Esophagus muscularis mucosa (tissue), 4 donors: ENCODE measurements around the gene PRKCE. TPM values are rescaled to one million over a fixed set of nuclear protein-coding genes. Genes with fewer than 3 reads are reported as not detected.
"Not testable (repeated sequence)": the region's sequence is repeated elsewhere in the genome, so short reads cannot be mapped to it uniquely, and the experiment has no call there.

Source experiments
- DNase-seq: peaks from one replicate; pipeline ENCODE4 v3.0.0-alpha.2; 2017; ENCODE audit errors: extremely low spot score
- H3K27ac ChIP-seq, 4 donors: fragments of 200-600 bp; sonication (generic); replicated peaks in 1 of 4; 1 replicate in 3 of 4; 2 replicates in 1 of 4; pipeline ENCODE4 v1.5.1; 2016 to 2019; ENCODE audit warnings: mild to moderate bottlenecking in 1 of 4
- H3K27me3 ChIP-seq, 4 donors: fragments of 200-600 bp; sonication (generic); one replicate each; pipeline versions ENCODE4 v1.5.1 to v1.6.0; 2016 to 2019
- H3K36me3 ChIP-seq, 4 donors: fragments of 200-600 bp; sonication (generic); one replicate each; pipeline ENCODE4 v1.5.1; 2016 to 2019
- H3K4me1 ChIP-seq, 4 donors: fragments of 200-600 bp; sonication (generic); one replicate each; pipeline ENCODE4 v1.5.1; 2016 to 2019
- H3K4me3 ChIP-seq, 4 donors: fragments of 200-600 bp; sonication (generic); 1 replicate in 2 of 4; 2 replicates in 2 of 4; pipeline ENCODE4 v1.5.1; 2016 to 2019; ENCODE audit warnings: mild to moderate bottlenecking in 4 of 4, moderate library complexity in 1 of 4
- H3K9me3 ChIP-seq, 4 donors: fragments of 200-600 bp; sonication (generic); 1 replicate in 3 of 4; 2 replicates in 1 of 4; pipeline ENCODE4 v1.5.1; 2016 to 2019
- EP300 ChIP-seq: sonication (generic); formaldehyde crosslinking; IDR thresholded peaks from one replicate; pipeline ENCODE4 v1.6.1; 2017; ENCODE audit warnings: antibody characterized with exemption
- POLR2A ChIP-seq: fragments of 450-650 bp; IDR thresholded peaks from one replicate; pipeline ENCODE4 v1.6.1; 2017; ENCODE audit warnings: antibody characterized with exemption, moderate library complexity, mild to moderate bottlenecking, low read depth
- POLR2AphosphoS5 ChIP-seq, 2 donors: sonication (generic); formaldehyde crosslinking; IDR thresholded peaks; one replicate each; pipeline ENCODE4 v1.6.1; 2017; ENCODE audit warnings: antibody characterized with exemption in 2 of 2
- WGBS: methylation state at CpG from one replicate; pipeline ENCODE4 v1.1.5; 2018; 5-methylcytosine and 5-hydroxymethylcytosine counted together
- intact Hi-C: fragments of 100-400 bp; cut with DNase I; formaldehyde crosslinking; loops from one replicate; pipeline ENCODE4 v1.15.1; 2023
- total RNA-seq, 4 donors: library from RNA; depleted of rRNA; stranded (reverse); fragments of >200 nt; gene quantifications; one replicate each; pipeline versions ENCODE4 v1.1.0 to v1.2.1, GENCODE V29; 2016
- TF ChIP-seq, protein P1 (sequence below), 3 experiments: fragments of 200-600 bp in 2 of 3; fragments of 450-650 bp in 1 of 3; sonication (generic) in 2 of 3; IDR thresholded peaks; one replicate each; pipeline ENCODE4 v1.5.1; 2017 to 2019; ENCODE audit warnings: antibody characterized with exemption in 3 of 3, mild to moderate bottlenecking in 2 of 3, moderate library complexity in 1 of 3

PRKCE gene
- total RNA-seq, 4 donors from 2014 or later: 11.6 to 21.1 (median 13.0) TPM

DNA sequence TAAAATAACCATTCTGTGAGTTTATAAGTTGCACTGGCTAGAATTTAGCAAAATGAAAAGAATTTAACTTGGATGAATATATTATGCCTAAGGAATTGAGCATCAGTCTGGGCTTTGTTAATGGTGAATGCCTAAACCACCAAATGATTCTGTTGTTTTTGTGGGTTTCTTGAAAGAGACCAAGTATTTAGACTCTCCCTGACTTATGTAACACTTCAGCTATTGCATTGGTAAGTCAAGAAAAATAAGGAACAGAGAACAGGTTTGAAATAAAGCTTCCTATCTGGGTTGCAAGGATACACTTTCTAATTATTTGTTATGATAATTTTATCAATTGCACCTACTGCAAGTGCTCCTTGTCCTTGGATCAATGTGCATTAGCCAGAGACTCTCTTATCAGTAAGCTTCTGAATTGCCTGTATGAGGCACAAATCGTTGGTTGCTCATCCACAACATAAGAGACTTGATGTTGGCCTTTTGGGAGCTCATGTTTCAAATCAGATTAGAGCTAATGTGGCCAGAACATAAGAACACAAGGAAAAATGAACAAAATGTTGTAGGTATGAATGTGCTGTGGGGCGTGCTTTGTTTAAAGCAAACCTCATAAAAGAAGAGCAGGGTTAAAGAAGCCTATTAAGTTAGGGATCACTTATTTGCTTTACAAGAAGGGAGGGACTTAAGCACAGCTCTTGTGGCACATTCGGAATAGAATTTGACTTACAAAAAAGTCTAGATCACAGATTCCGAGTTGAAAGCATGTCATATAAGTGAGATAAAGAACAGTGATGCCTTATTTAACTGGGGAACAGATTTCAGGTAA lies 37.2 kb downstream of the PRKCE start:
- no peak overlapping the region for H3K4me3 ChIP-seq
- TF ChIP-seq EP300 (no peak), POLR2AphosphoS5 (IDR thresholded peaks at IDR 0.05) (no peak), POLR2A (no peak)
- TF ChIP-seq, protein P1, sequence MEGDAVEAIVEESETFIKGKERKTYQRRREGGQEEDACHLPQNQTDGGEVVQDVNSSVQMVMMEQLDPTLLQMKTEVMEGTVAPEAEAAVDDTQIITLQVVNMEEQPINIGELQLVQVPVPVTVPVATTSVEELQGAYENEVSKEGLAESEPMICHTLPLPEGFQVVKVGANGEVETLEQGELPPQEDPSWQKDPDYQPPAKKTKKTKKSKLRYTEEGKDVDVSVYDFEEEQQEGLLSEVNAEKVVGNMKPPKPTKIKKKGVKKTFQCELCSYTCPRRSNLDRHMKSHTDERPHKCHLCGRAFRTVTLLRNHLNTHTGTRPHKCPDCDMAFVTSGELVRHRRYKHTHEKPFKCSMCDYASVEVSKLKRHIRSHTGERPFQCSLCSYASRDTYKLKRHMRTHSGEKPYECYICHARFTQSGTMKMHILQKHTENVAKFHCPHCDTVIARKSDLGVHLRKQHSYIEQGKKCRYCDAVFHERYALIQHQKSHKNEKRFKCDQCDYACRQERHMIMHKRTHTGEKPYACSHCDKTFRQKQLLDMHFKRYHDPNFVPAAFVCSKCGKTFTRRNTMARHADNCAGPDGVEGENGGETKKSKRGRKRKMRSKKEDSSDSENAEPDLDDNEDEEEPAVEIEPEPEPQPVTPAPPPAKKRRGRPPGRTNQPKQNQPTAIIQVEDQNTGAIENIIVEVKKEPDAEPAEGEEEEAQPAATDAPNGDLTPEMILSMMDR (IDR thresholded peaks at IDR 0.05): no peak
- intact Hi-C loops: no loop called here
- DNase-seq: no peak
- peaks cover 18 to 40% (median 26%) of the 10 kb centered on the region in 4 donors for H3K4me1 ChIP-seq
- no peaks in the 10 kb centered on the region for H3K9me3 ChIP-seq
- H3K36me3 ChIP-seq: no peaks in the 10 kb centered on the region
- H3K27me3 ChIP-seq: no peaks in the 10 kb centered on the region
- WGBS: 84% methylated on average over 4 of the region's 4 CpGs
- H3K27ac ChIP-seq: no peak overlapping the region

DNA sequence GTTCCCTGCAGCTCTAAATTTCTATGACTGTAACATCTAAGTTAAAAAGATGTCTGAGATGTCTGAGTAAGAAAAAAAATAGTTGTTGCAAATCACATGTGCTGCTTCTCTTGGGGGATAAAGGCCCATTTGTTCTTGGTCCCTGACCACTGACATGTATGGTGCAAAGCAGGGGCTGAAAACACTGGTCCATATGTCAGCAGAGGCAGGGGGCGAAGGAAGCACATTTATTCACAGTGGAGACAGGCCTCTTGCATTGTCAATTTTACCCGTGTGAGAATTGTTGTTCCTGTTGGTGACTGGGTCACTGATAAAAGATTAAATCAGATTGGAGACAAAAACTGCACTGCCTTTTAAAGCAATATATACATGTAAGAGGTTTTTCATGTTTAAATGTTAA lies 38.8 kb downstream of the PRKCE start:
- TF ChIP-seq, protein P1 (IDR thresholded peaks at IDR 0.05): no peak
- no peak for TF ChIP-seq POLR2A
- no peak for TF ChIP-seq POLR2AphosphoS5 (IDR thresholded peaks at IDR 0.05)
- no peak for TF ChIP-seq EP300
- Histone ChIP-seq H3K27ac (no peak overlapping the region), H3K4me1 (peaks cover 16 to 29% (median 23%) of the 10 kb centered on the region in 4 donors), H3K36me3 (no peaks in the 10 kb centered on the region), H3K27me3 (no peaks in the 10 kb centered on the region), H3K4me3 (no peak overlapping the region), H3K9me3 (no peaks in the 10 kb centered on the region)
- no peak for DNase-seq
- intact Hi-C loops: no loop called here
- WGBS: 70% methylated on average over 2 of the region's 2 CpGs

DNA sequence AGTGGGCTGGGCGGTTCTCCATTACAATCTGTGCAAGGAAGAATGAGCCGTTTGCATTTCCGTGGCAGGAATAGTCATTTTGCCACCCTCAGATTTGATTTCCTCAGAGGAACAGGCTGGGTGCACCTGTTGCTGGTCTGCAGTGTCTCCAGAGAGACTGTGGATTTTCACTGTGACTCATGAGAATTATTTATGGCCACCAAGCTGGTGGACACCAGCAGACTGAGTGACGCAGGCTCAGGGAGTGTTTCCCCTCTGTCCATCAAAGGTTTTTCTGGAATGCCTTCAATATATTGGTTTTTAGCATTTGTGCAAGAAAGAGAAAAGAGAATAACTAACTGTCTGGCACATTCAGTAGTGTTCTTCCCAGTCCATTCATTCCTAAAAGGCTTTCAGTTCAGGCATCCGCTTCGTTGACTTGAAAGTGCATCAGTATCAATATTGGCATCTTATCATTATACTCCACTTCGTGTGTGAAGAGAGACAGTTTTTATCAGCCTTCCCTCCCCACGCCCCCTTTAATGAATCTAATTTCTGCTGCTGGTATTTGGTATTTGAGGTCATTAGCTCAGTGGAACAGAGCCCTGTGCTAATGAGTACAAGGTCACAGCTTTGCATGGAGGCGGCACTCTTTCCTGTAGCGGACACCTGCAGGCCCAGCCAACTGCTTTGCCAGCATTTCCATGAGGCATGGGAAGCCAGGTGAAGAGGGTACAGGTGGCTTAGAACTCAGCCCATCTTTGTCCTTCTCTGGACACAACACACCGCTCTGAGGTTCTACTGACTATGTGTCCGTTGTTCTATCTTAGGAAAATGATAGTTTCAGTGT lies 39.9 kb downstream of the PRKCE start:
- 88% methylated on average over 12 of the region's 12 CpGs for WGBS
- Histone ChIP-seq H3K27ac (no peak overlapping the region), H3K9me3 (no peaks in the 10 kb centered on the region), H3K36me3 (no peaks in the 10 kb centered on the region), H3K4me3 (no peak overlapping the region), H3K4me1 (peaks cover 16 to 34% (median 21%) of the 10 kb centered on the region in 4 donors), H3K27me3 (no peaks in the 10 kb centered on the region)
- TF ChIP-seq, protein P1 (IDR thresholded peaks at IDR 0.05): no peak
- TF ChIP-seq EP300: no peak
- TF ChIP-seq POLR2AphosphoS5 (IDR thresholded peaks at IDR 0.05): no peak
- no peak for TF ChIP-seq POLR2A
- no peak for DNase-seq
- intact Hi-C loops: no loop called here

DNA sequence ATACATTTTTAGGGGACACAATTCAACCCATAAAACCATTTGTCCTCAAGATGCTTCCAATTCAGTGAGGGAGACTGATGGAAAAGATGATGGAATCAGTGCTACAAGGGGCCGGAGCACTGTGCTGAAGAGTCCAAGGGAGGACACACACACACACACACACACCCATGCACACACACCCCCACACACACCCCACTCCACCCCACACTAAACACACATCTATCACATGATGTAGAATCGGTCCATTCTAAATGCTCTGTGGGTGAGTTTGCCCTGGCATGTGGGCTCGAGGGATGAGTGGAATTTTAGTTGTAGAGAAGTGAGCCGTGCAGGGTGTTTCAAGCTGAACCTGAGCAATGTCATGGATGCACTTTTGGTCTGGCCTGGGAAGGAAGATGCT lies 41.1 kb downstream of the PRKCE start:
- Histone ChIP-seq H3K36me3 (no peaks in the 10 kb centered on the region), H3K9me3 (no peaks in the 10 kb centered on the region), H3K27ac (no peak overlapping the region), H3K27me3 (no peaks in the 10 kb centered on the region), H3K4me1 (peaks cover 18 to 36% (median 23%) of the 10 kb centered on the region in 4 donors), H3K4me3 (no peak overlapping the region)
- intact Hi-C loops: no loop called here
- WGBS: 100% methylated on average over 4 of the region's 4 CpGs
- TF ChIP-seq, protein P1 (IDR thresholded peaks at IDR 0.05): no peak
- TF ChIP-seq EP300 (no peak), POLR2AphosphoS5 (IDR thresholded peaks at IDR 0.05) (no peak), POLR2A (no peak)
- DNase-seq: no peak

DNA sequence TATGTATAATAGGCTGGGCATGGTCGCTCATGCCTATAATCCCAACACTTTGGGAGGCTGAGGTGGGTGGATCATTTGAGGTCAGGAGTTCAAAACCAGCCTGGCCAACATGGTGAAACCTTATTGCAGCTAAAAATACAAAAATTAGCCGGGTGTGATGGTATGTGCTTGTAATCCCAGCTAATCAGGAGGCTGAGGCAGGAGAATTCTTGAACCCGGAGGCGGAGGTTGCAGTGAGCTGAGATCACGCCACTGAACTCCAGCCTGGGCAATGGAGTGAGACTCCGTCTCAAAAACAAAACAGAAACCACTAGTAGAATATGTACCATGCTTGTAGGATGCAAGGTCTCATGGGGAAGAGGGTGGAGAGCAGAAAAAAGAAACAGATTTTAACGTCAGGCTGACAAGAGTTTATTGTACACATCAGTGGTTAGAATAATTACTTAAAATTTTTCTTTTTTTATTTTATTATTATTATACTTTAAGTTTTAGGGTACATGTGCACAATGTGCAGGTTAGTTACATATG lies 44.1 kb downstream of the PRKCE start:
- not testable (repeated sequence) for H3K36me3 ChIP-seq, DNase-seq, H3K9me3 ChIP-seq, H3K27me3 ChIP-seq, H3K4me3 ChIP-seq, H3K27ac ChIP-seq
- H3K4me1 ChIP-seq: peaks cover 24 to 56% (median 40%) of the 10 kb centered on the region in 4 donors
- 85% methylated on average over 7 of the region's 7 CpGs for WGBS
- intact Hi-C loops: loop anchor here (5.0 kb wide), 1 partner anchor 38 kb away; no protein-coding TSS in a partner anchor
